SK-N-SH (cell line): ENCODE measurements around the gene KLK3. TPM values are rescaled to one million over a fixed set of nuclear protein-coding genes. Genes with fewer than 3 reads are reported as not detected.

Experiments used
- CTCF ChIA-PET: fragments of 300-600, 350-600 bp; formaldehyde crosslinking; extraction: SDS; loops from one replicate; lab custom pipeline; 2021; lab: Yijun Ruan, JAX
- POLR2A ChIA-PET: fragments of 350-600 bp; sonication (Branson Sonifier 250); formaldehyde crosslinking; extraction: SDS; loops from one replicate; lab custom pipeline; 2020; ENCODE audit warnings: antibody characterized with exemption, inconsistent platforms; lab: Yijun Ruan, JAX
- DNase-seq: peaks from one replicate; pipeline ENCODE4 v3.0.0; 2012
- H2AFZ ChIP-seq: fragments of 200-600 bp; sonication (generic); 2 replicates; pipeline ENCODE4 v1.8.1; 2016; ENCODE audit warnings: antibody characterized with exemption, mild to moderate bottlenecking, low read depth
- H3F3A ChIP-seq: fragments of 200-600 bp; sonication (generic); replicated peaks from 2 replicates; pipeline ENCODE3; 2016; ENCODE audit warnings: antibody characterized with exemption, mild to moderate bottlenecking; ENCODE audit not compliant: insufficient read depth
- H3K27ac ChIP-seq, 2 experiments: fragments of 200-500 bp in 1 of 2; fragments of 200-600 bp in 1 of 2; sonication (Bioruptor generic) in 1 of 2; sonication (generic), shearing (Covaris generic) in 1 of 2; 2 replicates each; pipeline versions ENCODE4 v1.5.1 to v1.6.1; 2014 to 2016; ENCODE audit warnings: low read depth in 2 of 2, inconsistent platforms in 1 of 2, low read length in 1 of 2, mild to moderate bottlenecking in 1 of 2, mixed read lengths in 1 of 2
- H3K27me3 ChIP-seq: fragments of 200-600 bp; sonication (generic), shearing (Covaris generic); 2 replicates; pipeline ENCODE4 v1.6.1; 2016; ENCODE audit warnings: mixed run types; ENCODE audit not compliant: insufficient read depth
- H3K36me3 ChIP-seq, 2 experiments: fragments of 200-500 bp in 1 of 2; fragments of 200-600 bp in 1 of 2; sonication (Bioruptor generic) in 1 of 2; sonication (generic) in 1 of 2; replicated peaks in 1 of 2; 2 replicates each; pipeline versions ENCODE3 to v1.5.1; 2014 to 2016; ENCODE audit warnings: low read length in 1 of 2, mild to moderate bottlenecking in 1 of 2; ENCODE audit not compliant: insufficient read depth in 2 of 2, control insufficient read depth in 1 of 2
- H3K4me1 ChIP-seq, 2 experiments: fragments of 200-500 bp in 1 of 2; fragments of 200-600 bp in 1 of 2; sonication (Bioruptor generic) in 1 of 2; sonication (generic), shearing (Covaris generic) in 1 of 2; 2 replicates each; pipeline versions ENCODE4 v1.5.1 to v1.6.1; 2014 to 2016; ENCODE audit warnings: low read depth in 1 of 2, low read length in 1 of 2, mixed run types in 1 of 2; ENCODE audit not compliant: insufficient read depth in 2 of 2, control insufficient read depth in 1 of 2
- H3K4me2 ChIP-seq: fragments of 200-600 bp; sonication (generic), shearing (Covaris generic); 2 replicates; pipeline ENCODE4 v1.6.1; 2017; ENCODE audit warnings: mixed run types
- H3K4me3 ChIP-seq, 2 experiments: fragments of 200-500 bp in 1 of 2; fragments of 200-600 bp in 1 of 2; sonication (Bioruptor generic) in 1 of 2; sonication (generic), shearing (Covaris generic) in 1 of 2; 2 replicates each; pipeline versions ENCODE4 v1.5.1 to v1.8.1; 2014 to 2016; ENCODE audit warnings: low read depth in 2 of 2, inconsistent platforms in 1 of 2, low read length in 1 of 2, mild to moderate bottlenecking in 1 of 2, mixed read lengths in 1 of 2, moderate library complexity in 1 of 2
- H3K79me2 ChIP-seq: fragments of 200-600 bp; sonication (generic); 2 replicates; pipeline ENCODE4 v1.8.1; 2017; ENCODE audit warnings: mild to moderate bottlenecking; ENCODE audit not compliant: insufficient read depth
- H3K9ac ChIP-seq: fragments of 200-600 bp; sonication (generic); 2 replicates; pipeline ENCODE4 v1.6.1; 2017; ENCODE audit warnings: mixed run types
- H3K9me2 ChIP-seq: fragments of 200-600 bp; sonication (generic); 2 replicates; pipeline ENCODE4 v1.6.1; 2017; ENCODE audit warnings: mixed run types
- H3K9me3 ChIP-seq: fragments of 200-600 bp; sonication (generic); 2 replicates; pipeline ENCODE4 v1.6.1; 2017; ENCODE audit warnings: mixed run types, mild to moderate bottlenecking, moderate library complexity
- H4K20me1 ChIP-seq: fragments of 200-600 bp; sonication (generic); 2 replicates; pipeline ENCODE4 v1.6.1; 2017; ENCODE audit warnings: mild to moderate bottlenecking, mixed run types; ENCODE audit not compliant: insufficient read depth
- ELF1 ChIP-seq: IDR thresholded peaks from 2 replicates; pipeline ENCODE4 v1.4.0; 2012
- EZH2phosphoT487 ChIP-seq: fragments of 200-600 bp; sonication (generic); IDR thresholded peaks from 2 replicates; pipeline ENCODE4 v1.6.1; 2017; ENCODE audit warnings: low read depth, mixed run types, mild to moderate bottlenecking, antibody characterized with exemption, moderate library complexity, borderline replicate concordance
- FOSL2 ChIP-seq: IDR thresholded peaks from 2 replicates; pipeline ENCODE4 v1.4.0; 2012; ENCODE audit warnings: low read depth, mild to moderate bottlenecking, moderate library complexity, borderline replicate concordance
- FOXJ3 ChIP-seq: sonication (generic); formaldehyde crosslinking; IDR thresholded peaks from 2 replicates; pipeline ENCODE4 v1.5.1; 2020; ENCODE audit warnings: mild to moderate bottlenecking, missing genetic modification reagents
- GATA2 ChIP-seq: sonication (generic); formaldehyde crosslinking; IDR thresholded peaks from 2 replicates; pipeline ENCODE4 v1.5.0; 2020; ENCODE audit warnings: mild to moderate bottlenecking, missing genetic modification reagents
- IRF3 ChIP-seq: fragments of 150-350 bp; IDR thresholded peaks from 2 replicates; pipeline ENCODE4 v1.6.1; 2016; ENCODE audit warnings: mild to moderate bottlenecking, low read depth, low read length
- MAX ChIP-seq: IDR thresholded peaks from 2 replicates; pipeline ENCODE4 v1.4.0; 2012; ENCODE audit warnings: low read depth
- MXI1 ChIP-seq: IDR thresholded peaks from 2 replicates; pipeline ENCODE4 v1.6.1; 2012; ENCODE audit warnings: mild to moderate bottlenecking, low read depth, low read length, improper control_type of control experiment
- RAD21 ChIP-seq: IDR thresholded peaks from 2 replicates; pipeline ENCODE4 v1.6.1; 2012; ENCODE audit warnings: mild to moderate bottlenecking, low read length
- RCOR1 ChIP-seq: fragments of 150-350 bp; IDR thresholded peaks from 2 replicates; pipeline ENCODE4 v1.6.1; 2017; ENCODE audit warnings: antibody characterized with exemption, low read length
- REST ChIP-seq: IDR thresholded peaks from 2 replicates; pipeline ENCODE4 v1.6.1; 2012; ENCODE audit warnings: mild to moderate bottlenecking, low read depth, low read length, moderate library complexity
- RXRA ChIP-seq: IDR thresholded peaks from 2 replicates; pipeline ENCODE4 v1.4.0; 2012; ENCODE audit warnings: low read depth, mild to moderate bottlenecking, borderline replicate concordance
- SIN3A ChIP-seq: IDR thresholded peaks from 2 replicates; pipeline ENCODE4 v1.6.1; 2012; ENCODE audit warnings: low read depth, mild to moderate bottlenecking, low read length, moderate library complexity, borderline replicate concordance
- TCF12 ChIP-seq: IDR thresholded peaks from 2 replicates; pipeline ENCODE4 v1.4.0; 2012
- TEAD4 ChIP-seq: IDR thresholded peaks from 2 replicates; pipeline ENCODE4 v1.4.0; 2012; ENCODE audit warnings: mild to moderate bottlenecking, borderline replicate concordance; ENCODE audit not compliant: insufficient read depth
- USF1 ChIP-seq: IDR thresholded peaks from 2 replicates; pipeline ENCODE4 v1.4.0; 2012; ENCODE audit warnings: low read depth, borderline replicate concordance
- YY1 ChIP-seq: IDR thresholded peaks from 2 replicates; pipeline ENCODE4 v1.4.0; 2012; ENCODE audit warnings: low read depth, mild to moderate bottlenecking
- WGBS: methylation state at CpG from one replicate; pipeline ENCODE4 v1.1.6; 2017; ENCODE audit warnings: low lambda C conversion rate; 5-methylcytosine and 5-hydroxymethylcytosine counted together
- polyA plus RNA-seq, 3 experiments: library from polyadenylated mRNA; depleted of rRNA; stranded (reverse); fragments of >200 nt; gene quantifications; 2 replicates each; pipeline ENCODE4 v1.2.3, GENCODE V29; 2012

The KLK3 gene
- polyA plus RNA-seq, 1 of the 3 experiments (the other 2 are of a cell fraction): not detected

GRCh38 chr19:50815439-50815838 is 39.3 kb upstream of the KLK3 start:
- no peak overlapping the region for H3K9ac ChIP-seq
- no peaks in the 10 kb centered on the region for H3K36me3 ChIP-seq
- H3K9me3 ChIP-seq: no peaks in the 10 kb centered on the region
- peaks cover 23% of the 10 kb centered on the region; the same call in 1 of the 2 replicates for H3K27me3 ChIP-seq
- no peak overlapping the region for H3K4me2 ChIP-seq
- CTCF ChIA-PET: no interaction called here
- no peaks in the 10 kb centered on the region for H4K20me1 ChIP-seq
- H3K4me1 ChIP-seq: peaks cover 0 to 5% of the 10 kb centered on the region in 2 experiments; a peak in 1 of 4 replicates
- no peaks in the 10 kb centered on the region for H3K79me2 ChIP-seq
- no peak overlapping the region for H3K27ac ChIP-seq
- 70% methylated on average over 1 of the region's 1 CpG for WGBS
- POLR2A ChIA-PET: interaction anchor here (2.0 kb wide), 1 partner anchor 11 kb away, joined by 6 read pairs; no protein-coding TSS in a partner anchor
- TF ChIP-seq YY1 (no peak), SIN3A (no peak), USF1 (peak; percentile 43; the same call in 1 of the 2 replicates), TCF12 (no peak), RXRA (no peak)
- H3K9me2 ChIP-seq: no peaks in the 10 kb centered on the region
- no peak overlapping the region for H2AFZ ChIP-seq
- H3K4me3 ChIP-seq: no peak overlapping the region
- peak; percentile 12 for DNase-seq
- no peaks in the 10 kb centered on the region for H3F3A ChIP-seq

GRCh38 chr19:50817941-50818858 is 36.5 kb upstream of the KLK3 start:
- H4K20me1 ChIP-seq: no peaks in the 10 kb centered on the region
- no peaks in the 10 kb centered on the region for H3F3A ChIP-seq
- ChIA-PET CTCF (no interaction called here), POLR2A (interaction anchor here (1.5 kb wide), 1 partner anchor 13 kb away, joined by 3 read pairs; no protein-coding TSS in a partner anchor)
- peak overlapping the region; percentile 72; the same call in 1 of the 2 replicates for H2AFZ ChIP-seq
- peaks cover 45% of the 10 kb centered on the region for H3K27me3 ChIP-seq
- peak; percentile 95 for DNase-seq
- WGBS: 14% methylated on average over 30 of the region's 52 CpGs
- H3K9me2 ChIP-seq: no peaks in the 10 kb centered on the region
- no peaks in the 10 kb centered on the region for H3K9me3 ChIP-seq
- H3K9ac ChIP-seq: no peak overlapping the region
- H3K4me1 ChIP-seq: peaks cover 0 to 5% of the 10 kb centered on the region in 2 experiments; a peak in 1 of 4 replicates
- H3K79me2 ChIP-seq: no peaks in the 10 kb centered on the region
- H3K36me3 ChIP-seq: no peaks in the 10 kb centered on the region
- H3K4me2 ChIP-seq: peak overlapping the region; percentile 69
- H3K4me3 ChIP-seq: peak overlapping the region; percentile 52 to 55; a peak in 3 of 4 replicates
- no peak overlapping the region for H3K27ac ChIP-seq
- TF ChIP-seq RAD21 (no peak), GATA2 (no peak), MXI1 (no peak), RCOR1 (no peak), TEAD4 (no peak), FOSL2 (no peak), MAX (no peak), ELF1 (no peak), IRF3 (no peak), EZH2phosphoT487 (no peak), REST (no peak), FOXJ3 (CRISPR knock-in tag) (no peak), TCF12 (no peak), RXRA (no peak)
